Caki2 (cell line): ENCODE data around the gene PNMA6F. TPM values are rescaled to one million over a fixed set of nuclear protein-coding genes. Genes with fewer than 3 reads are reported as not detected.

Source experiments
- DNase-seq: peaks from one replicate; pipeline ENCODE4 v3.0.0-alpha.2; 2015; ENCODE audit warnings: low read depth
- in situ Hi-C: cut with HindIII; loops from 2 replicates; pipeline ENCODE4 v1.10.0; 2016; ENCODE audit warnings: low sequenced_read_pairs, low pct_unique_long_range_greater_than_20kb, mixed read lengths
- total RNA-seq: library from RNA; depleted of rRNA; stranded (reverse); fragments of >200 nt; shearing (Covaris generic); gene quantifications from 2 replicates; pipeline ENCODE4 v1.2.3, GENCODE V29; 2014; ENCODE audit warnings: low replicate concordance; rRNA removed

The PNMA6F gene
- not detected in 2 replicates for total RNA-seq

DNA sequence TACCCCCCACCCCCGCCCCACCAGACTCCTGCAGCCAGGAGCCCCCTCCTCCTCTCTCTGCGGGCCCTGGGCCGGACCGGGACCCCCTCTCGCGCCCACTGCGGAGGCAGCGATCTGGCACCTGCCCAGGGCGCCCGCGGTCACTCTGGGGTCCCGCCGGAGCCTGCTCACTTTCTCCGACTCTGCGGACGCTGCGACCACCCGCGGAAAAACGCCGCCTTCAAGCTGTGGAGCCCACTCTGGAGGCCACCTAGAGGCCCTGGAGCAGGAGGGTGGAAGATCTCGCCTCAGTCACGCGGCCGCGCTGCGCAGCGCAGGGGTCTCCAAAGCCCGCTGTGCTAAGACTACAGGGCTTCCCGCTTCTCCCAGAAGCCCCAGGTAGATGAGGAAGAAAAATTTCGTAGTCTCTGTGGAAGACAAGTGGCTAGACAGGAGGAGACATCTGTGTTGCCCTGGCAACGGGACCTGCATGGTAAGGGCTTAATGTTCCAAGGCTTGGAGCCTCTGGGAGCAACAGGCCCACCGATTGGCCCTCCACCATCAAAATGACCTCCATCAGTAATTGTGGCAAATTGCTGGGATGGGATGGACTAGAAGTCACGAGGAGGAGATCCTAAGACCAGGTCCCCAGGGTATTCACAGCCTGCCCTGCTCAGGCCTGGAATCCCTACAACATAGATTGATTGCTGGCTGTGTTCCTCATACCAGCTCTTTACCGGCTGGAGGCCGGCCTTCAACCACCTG lies at the start of gene PNMA6F:
PNMA6F (minus strand) TSS at position 387 of the 744 bp plus-strand sequence. CDS start 1,093 bp downstream, outside the sequence.
- in situ Hi-C loops, result no loop called here
- DNase-seq, result no peak

- in situ Hi-C loops, result no loop called here
- DNase-seq, result no peak
Observed at GRCh38 chrX:153371256-153371655, 49.7 kb upstream of the PNMA6F start.

DNA sequence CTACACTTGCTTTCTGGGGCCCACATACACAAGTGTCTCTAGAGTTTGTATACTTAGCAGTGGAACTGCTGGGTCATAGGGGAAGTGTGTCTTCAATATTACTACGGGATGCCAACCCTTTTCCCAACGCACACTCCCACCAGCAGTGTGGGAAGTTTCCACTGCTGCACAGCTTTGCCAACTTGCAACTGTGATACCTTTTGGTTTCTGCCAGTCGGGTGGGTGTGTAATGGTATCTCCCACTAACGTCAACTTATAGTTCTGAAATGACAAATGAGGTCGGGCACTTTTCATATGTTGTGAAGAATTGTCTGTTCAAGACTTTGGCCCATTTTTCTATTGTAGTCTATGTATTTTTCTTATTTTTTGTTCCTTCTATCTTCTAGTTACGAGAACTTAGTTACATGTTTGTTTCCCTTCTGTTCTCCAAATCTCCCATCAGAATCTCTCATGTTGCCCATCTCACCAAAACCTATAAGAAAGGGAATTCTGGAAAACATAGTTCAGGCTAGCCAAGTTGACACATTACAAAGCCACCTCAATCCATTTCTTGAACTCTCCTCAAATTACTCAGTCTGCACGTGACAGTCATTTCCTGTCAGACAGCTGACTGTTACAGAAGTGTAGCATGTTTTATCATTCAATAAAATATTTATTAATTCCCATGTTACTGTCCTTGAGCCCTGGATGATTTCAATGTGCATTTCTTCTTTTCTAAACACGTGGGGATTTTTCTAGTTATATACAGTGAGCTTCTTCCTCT lies 48.9 kb upstream of the PNMA6F start:
- in situ Hi-C loops, result no loop called here
- no peak for DNase-seq

DNA sequence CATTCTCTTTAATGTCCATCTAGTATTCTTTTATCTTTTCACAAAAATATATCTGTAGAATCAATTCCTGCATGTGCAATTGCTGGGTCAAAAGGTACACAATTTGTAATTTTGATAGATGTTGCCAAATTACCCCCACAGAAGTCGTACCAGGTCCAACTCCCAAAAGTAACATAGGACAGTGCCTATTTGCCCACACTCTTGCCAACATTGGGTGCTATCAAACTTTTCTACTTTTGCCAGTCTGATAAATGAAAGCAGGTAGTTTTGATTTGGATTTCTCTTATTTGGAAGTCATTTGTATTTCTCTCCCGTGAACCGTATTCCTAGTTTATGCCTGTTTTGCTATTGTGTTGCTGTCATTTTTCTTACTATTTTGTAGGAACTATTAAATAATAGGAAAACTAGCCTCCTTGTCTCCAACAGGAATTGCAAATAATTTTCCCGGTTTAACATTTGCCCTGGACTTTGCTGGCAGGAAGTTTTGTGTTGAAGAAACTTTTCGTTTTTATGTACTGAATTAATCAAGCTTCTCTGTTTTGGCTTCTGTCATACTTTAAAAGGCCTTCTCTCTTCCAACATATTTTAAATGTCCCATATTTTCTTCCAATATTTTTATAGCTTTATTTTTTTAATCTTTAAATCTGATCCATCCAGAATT lies 45.4 kb upstream of the PNMA6F start:
- no peak for DNase-seq
- in situ Hi-C loops, result no loop called here

- in situ Hi-C loops, result no loop called here
- DNase-seq, result no peak
Observed at GRCh38 chrX:153366119-153366518, 44.6 kb upstream of the PNMA6F start.

DNA sequence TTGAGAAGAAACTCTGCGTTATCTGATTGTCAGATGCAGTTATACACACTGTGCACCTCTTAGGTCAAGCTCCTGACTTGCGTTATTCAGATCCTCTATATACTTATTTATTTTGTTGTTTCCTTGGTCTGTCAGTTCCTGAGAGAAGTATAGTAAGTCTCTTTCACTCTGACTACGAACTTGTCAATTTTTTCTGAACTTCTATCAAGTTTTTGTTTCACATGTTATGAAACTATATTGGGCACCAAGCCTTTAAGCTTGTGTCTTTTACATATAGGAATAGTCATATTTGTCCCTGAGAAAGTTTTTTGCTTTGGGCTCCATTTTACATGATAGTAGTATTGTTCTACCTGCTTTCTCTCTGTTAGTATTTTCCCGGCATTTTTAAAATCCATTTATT lies 44.1 kb upstream of the PNMA6F start:
- in situ Hi-C loops, result no loop called here
- DNase-seq, result no peak

- in situ Hi-C loops, result no loop called here
- DNase-seq, result no peak
Observed at GRCh38 chrX:153361781-153362397, 40.3 kb upstream of the PNMA6F start.

DNA sequence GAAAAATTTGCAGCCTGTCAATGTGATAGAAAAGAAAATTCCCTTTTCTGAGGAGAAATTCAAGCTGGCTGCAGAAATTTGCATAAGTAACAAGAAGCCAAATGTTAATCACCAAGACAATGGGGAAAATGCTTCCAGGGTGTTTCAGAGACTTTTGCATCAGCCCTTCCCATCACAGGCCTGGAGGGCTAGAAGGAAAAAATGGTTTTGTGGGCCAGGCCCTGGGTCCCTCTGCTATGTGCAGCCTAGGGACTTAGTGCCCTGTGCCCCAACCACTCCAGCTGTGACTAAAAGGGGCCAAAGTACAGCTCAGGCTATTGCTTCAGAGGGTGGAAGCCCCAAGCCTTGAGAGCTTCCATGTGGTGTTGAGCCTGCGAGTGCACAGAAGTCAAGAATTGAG lies 36.3 kb upstream of the PNMA6F start:
- in situ Hi-C loops, result no loop called here

GRCh38 chrX:153353416-153353815 lies 31.8 kb upstream of the PNMA6F start:
- no peak for DNase-seq
- in situ Hi-C loops, result no loop called here

More for the DNA sequence above, 36.3 kb upstream of the PNMA6F start:
- DNase-seq, result no peak

DNA sequence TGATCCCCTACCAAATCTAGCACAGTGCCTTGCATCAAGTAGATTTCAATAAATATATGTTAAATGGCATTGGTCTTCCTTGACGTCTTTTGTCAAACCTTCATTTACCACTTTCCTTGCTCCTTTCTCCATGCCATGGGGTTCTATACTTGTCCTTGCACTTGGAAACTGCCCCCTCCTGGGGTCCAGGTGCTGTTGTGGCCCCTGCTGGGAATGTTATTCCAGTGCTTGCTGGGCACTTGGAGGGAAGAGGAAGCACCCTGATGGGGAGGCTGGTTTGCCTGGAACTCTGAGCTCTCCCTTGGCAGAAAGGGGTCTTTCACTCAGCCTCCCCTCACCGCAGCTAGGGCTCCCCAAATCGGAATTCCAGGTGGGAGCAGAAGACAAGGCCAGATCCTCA lies 31.3 kb upstream of the PNMA6F start:
- in situ Hi-C loops, result no loop called here
- DNase-seq, result no peak

DNA sequence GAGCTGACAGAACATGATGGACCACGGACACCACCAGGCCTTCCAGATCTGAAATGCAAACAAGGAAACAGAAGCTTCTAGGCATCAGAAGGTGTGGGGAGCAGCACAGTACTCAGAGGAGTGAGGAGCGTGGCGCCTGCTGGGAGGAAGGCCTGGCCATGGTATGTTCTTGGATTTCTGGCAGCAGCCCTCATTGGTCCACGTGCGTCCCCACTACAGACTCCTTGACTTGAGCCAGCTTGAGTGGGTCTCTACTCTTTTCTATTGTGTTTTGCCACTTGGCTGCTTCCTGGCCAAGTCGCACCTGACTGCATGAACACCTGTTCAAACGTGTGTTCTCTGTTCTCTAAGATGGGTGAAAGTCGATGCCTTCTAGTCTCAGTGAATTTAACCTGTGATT lies 30.4 kb upstream of the PNMA6F start:
- DNase-seq, result no peak
- in situ Hi-C loops, result no loop called here

DNA sequence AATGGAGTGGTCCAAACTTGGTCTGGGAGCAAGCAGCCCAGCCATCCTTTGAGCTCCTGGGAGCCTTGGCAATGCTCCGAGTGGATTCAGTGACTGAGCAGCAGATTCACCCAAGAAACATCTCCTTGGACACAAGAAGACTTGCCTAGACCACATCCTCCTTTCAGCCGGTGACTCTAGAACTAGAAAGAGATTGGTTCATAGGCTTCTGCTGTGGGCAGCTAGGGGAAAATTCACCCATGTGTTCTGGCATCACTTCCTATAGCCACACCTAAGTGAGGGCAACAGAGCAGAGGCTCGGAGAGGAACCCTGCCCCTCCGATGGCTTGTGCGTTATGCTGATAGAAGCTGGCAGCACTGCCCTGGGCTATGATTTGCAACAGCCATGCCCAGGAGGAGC lies 28.4 kb upstream of the PNMA6F start:
- no peak for DNase-seq

GRCh38 chrX:153348421-153348820 lies 26.9 kb upstream of the PNMA6F start:
- in situ Hi-C loops, result no loop called here
- no peak for DNase-seq

More for the DNA sequence above, 28.4 kb upstream of the PNMA6F start:
- in situ Hi-C loops, result no loop called here

DNA sequence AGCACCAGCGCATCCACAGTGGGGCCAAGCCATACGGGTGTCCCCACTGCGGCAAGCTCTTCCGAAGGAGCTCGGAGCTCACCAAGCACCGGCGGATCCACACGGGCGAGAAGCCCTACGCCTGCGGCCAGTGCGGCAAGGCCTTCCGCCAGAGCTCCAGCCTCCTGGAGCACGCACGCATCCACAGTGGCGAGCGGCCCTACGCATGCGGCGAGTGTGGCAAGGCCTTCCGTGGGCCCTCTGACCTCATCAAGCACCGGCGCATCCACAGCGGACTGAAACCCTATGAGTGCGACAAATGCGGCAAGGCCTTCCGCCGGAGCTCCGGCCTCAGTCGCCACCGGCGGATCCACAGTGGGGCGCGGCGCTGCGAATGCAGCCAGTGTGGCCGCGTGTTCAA lies 26.0 kb upstream of the PNMA6F start:
- no peak for DNase-seq
- in situ Hi-C loops, result no loop called here

DNA sequence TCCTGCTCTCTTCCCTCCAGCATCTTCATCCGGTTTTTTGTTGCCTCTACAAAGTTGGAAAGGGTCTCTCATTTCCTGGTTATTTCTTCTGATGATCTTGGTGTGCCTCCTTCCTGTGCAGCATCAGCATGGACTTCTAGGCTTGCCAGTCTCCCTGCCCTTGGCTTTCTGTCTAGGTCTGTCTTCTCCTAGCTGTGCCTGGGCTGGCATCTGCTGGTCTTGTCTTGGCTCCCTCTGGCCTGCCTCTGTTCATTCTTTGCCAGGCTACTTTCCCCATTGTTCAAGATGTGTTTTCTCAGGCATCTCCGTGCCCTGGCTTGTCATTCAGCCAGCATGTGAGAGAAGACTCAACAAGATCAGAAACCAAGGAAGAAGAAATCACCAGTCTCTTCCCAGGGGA lies 22.1 kb upstream of the PNMA6F start:
- no peak for DNase-seq
- in situ Hi-C loops, result no loop called here

- in situ Hi-C loops, result no loop called here
Observed at GRCh38 chrX:153342762-153343558, 21.4 kb upstream of the PNMA6F start.

DNA sequence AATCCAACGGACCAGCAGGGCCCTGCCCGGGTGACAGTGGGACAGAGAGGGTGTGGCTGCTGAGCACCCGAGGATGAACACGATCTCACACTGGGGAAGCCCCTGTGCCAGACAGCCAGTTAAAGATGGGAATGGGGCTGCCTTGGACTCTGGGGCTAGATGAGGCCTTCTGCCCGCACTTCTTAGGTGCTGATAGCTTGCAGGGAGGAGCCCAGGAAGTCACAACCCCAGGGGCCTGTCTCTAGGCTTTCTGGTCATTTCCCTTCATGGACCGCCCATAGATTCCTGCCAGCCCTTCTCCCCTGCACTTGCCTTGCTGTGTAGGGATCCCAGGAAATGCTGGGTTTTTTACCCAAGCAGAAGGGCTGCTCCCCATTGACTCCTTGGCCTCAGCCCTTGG lies 18.5 kb upstream of the PNMA6F start:
- DNase-seq, result no peak
- in situ Hi-C loops, result no loop called here

More at GRCh38 chrX:153342762-153343558, 21.4 kb upstream of the PNMA6F start:
- no peak for DNase-seq

DNA sequence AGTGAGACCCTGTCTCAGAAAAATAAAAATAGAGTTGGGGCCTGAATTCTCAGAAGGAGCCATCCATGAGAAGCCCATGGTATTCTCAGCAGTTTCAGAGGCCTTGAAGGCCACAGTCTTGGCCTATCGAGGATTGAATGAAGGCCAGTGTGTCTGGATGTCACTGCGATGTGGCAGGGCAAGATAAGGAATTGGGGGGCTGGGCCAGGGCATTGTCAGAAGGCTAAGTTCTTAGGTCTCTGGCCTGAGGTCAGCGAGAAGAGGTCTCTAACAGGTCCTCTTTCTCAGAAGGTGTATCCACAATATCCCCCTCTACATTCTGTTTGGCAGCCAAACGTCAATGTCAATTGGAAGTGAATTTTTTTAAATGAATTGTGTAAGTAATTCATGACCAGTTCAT lies 18.1 kb upstream of the PNMA6F start:
- DNase-seq, result no peak
- in situ Hi-C loops, result no loop called here
